Measurements from ENCODE around the gene RIOX2.
"Not testable (repeated sequence)": the region's sequence is repeated elsewhere in the genome, so short reads cannot be mapped to it uniquely, and the experiment has no call there.

RIOX2 gene

GRCh38 chr3:97911459-97911858, 60.8 kb downstream of the RIOX2 start:
- DNase-seq (ENCODE audit: low spot score), result no peak

GRCh38 chr3:97910931-97911351, 61.3 kb downstream of the RIOX2 start:
- no peak for DNase-seq (ENCODE audit: low spot score)

GRCh38 chr3:97910236-97910831, 61.9 kb downstream of the RIOX2 start:
- not testable (repeated sequence) for DNase-seq (ENCODE audit: low spot score)

GRCh38 chr3:97909830-97910229, 62.4 kb downstream of the RIOX2 start:
- not testable (repeated sequence) for DNase-seq (ENCODE audit: low spot score)

- DNase-seq (ENCODE audit: low spot score), result no peak
These were observed 70.7 kb downstream of the RIOX2 start for GRCh38 chr3:97901313-97902248.

- DNase-seq (ENCODE audit: low spot score), result no peak
These were observed 72.9 kb downstream of the RIOX2 start for GRCh38 chr3:97899331-97899730.

DNA sequence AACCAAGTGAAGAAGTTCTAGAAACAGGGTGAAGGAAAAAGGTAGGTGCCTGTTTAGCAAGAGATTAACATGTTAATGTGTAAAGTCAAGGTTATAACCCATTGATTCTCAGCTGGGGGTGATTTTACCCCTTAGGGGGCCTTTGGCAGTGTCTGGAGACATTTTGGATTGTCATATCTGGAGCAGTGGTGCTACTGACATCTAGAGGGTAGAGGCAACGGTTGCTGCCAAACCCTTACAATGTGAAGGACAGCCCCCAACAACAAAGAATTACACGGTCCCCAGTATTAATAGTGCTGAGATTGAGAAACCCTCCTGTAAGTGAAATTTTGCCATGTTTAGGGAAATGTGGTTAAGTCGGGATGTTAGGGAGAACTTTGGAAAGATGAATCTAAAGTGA, 75.7 kb downstream of the RIOX2 start:
- DNase-seq (ENCODE audit: low spot score), result no peak

DNA sequence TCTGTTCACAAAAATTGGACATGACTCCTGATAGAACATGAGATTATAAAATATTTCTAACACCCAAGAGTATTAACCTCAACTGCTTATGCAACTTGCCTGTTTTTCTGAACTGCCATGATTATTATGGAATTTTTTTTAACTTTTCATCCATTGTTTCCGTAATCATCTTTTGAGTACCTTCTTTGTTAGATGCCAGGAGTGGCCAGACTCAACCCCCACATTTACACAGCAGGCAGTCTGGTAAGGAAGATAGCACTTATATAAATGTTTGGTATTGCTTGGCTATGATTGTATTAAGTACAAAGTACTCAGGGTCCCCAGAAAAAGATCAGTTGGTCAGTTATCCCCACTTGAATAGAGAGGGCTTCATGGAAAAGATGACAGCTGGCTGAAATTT, 76.1 kb downstream of the RIOX2 start:
- DNase-seq (ENCODE audit: low spot score), result no peak

DNA sequence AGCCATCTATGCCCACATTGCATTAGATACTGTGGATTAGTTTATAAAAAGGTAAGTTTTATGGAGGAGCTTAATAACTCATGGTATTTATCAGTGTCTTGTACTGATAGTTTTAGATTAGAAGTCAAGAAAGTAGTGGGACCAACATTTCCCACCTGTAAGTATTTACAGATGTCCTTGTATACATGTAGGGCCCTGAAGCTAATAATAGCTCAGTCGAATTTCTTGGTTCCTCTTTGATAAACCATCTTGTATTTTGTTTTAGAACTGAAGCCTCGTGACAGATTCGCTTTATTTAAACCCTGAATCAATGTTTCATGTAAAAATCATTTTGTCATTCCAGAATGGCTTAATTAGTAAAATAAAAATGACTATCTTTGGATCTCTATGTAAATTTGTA, 77.0 kb downstream of the RIOX2 start:
- no peak for DNase-seq (ENCODE audit: low spot score)

GRCh38 chr3:97892852-97893251, 79.4 kb downstream of the RIOX2 start:
- no peak for DNase-seq (ENCODE audit: low spot score)

Measured in cerebellar cortex (tissue), 1 donor.